Prostate gland (tissue), 2 donors: ENCODE measurements around the gene CP.

Experiments used
- CTCF ChIP-seq, 4 experiments: fragments of 200-600 bp in 2 of 4; fragments of 450-650 bp in 2 of 4; sonication (generic) in 2 of 4; IDR thresholded peaks; 1 replicate in 3 of 4; 2 replicates in 1 of 4; pipeline ENCODE4 v1.5.1; 2016 to 2019; ENCODE audit warnings: antibody characterized with exemption in 4 of 4, mild to moderate bottlenecking in 2 of 4, moderate library complexity in 2 of 4
- POLR2A ChIP-seq: fragments of 450-650 bp; IDR thresholded peaks from one replicate; pipeline ENCODE4 v1.6.1; 2016; ENCODE audit warnings: antibody characterized with exemption, mild to moderate bottlenecking
- POLR2AphosphoS5 ChIP-seq: sonication (generic); formaldehyde crosslinking; IDR thresholded peaks from one replicate; pipeline ENCODE4 v1.6.1; 2017; ENCODE audit warnings: antibody characterized with exemption

GRCh38 chr3:149204390-149204991, 17.1 kb downstream of the CP start:
- TF ChIP-seq CTCF (IDR thresholded peaks at IDR 0.05), result no peak
- no peak for TF ChIP-seq POLR2A
- TF ChIP-seq POLR2AphosphoS5, result no peak
